Suprapubic skin (tissue), 4 donors: Measurements from ENCODE around the gene HM13.
"Not testable (repeated sequence)": the region's sequence is repeated elsewhere in the genome, so short reads cannot be mapped to it uniquely, and the experiment has no call there.

Source experiments
- CTCF ChIP-seq, 2 donors: fragments of 200-600 bp in 1 of 2; fragments of 450-650 bp in 1 of 2; sonication (generic) in 1 of 2; IDR thresholded peaks; one replicate each; pipeline ENCODE4 v1.5.1; 2016 to 2019; ENCODE audit warnings: antibody characterized with exemption in 2 of 2, mild to moderate bottlenecking in 1 of 2, moderate library complexity in 1 of 2
- EP300 ChIP-seq: sonication (generic); formaldehyde crosslinking; IDR thresholded peaks from one replicate; pipeline ENCODE4 v1.6.1; 2017; ENCODE audit warnings: antibody characterized with exemption
- POLR2A ChIP-seq, 2 donors: fragments of 450-650 bp; IDR thresholded peaks; one replicate each; pipeline ENCODE4 v1.6.1; 2017; ENCODE audit warnings: antibody characterized with exemption in 2 of 2, mild to moderate bottlenecking in 2 of 2, moderate library complexity in 2 of 2
- POLR2AphosphoS5 ChIP-seq, 3 donors: sonication (generic); formaldehyde crosslinking; IDR thresholded peaks; one replicate each; pipeline ENCODE4 v1.6.1; 2017; ENCODE audit warnings: antibody characterized with exemption in 3 of 3

GRCh38 chr20:31596412-31596715 lies 82.1 kb downstream of the HM13 start:
- not testable (repeated sequence) for TF ChIP-seq CTCF (IDR thresholded peaks at IDR 0.05); POLR2A (IDR thresholded peaks at IDR 0.05); POLR2AphosphoS5 (IDR thresholded peaks at IDR 0.05); EP300
